MCF 10A (cell line): ENCODE results near the gene CHKB. TPM values are rescaled to one million over a fixed set of nuclear protein-coding genes. Genes with fewer than 3 reads are reported as not detected.

Experiments
- BruUV-seq: library from RNA; stranded (reverse); fragments of 400-500 nt; replicated peaks from 2 replicates; lab custom pipeline; 2021; lab: Mats Ljungman, UMichigan
- CTCF ChIA-PET: fragments of 300-600 bp; sonication (Branson Sonifier 250); formaldehyde crosslinking; extraction: SDS; loops from one replicate; lab custom pipeline; 2021; ENCODE audit warnings: antibody characterized with exemption, inconsistent platforms; lab: Yijun Ruan, JAX
- POLR2A ChIA-PET: fragments of 300-600, 350-650 bp; sonication (Branson Sonifier 250); formaldehyde crosslinking; extraction: SDS; loops from one replicate; lab custom pipeline; 2020; ENCODE audit warnings: antibody characterized with exemption, inconsistent platforms; lab: Yijun Ruan, JAX
- DNase-seq: peaks from one replicate; pipeline ENCODE4 v3.0.0-alpha.2; 2018; ENCODE audit not compliant: unreplicated experiment
- H3K27ac Mint-ChIP-seq: one replicate; pipeline ENCODE4 v1.8.0; 2022; ENCODE audit warnings: mild to moderate bottlenecking, low read depth, mixed read lengths; ENCODE audit not compliant: unreplicated experiment
- H3K27me3 Mint-ChIP-seq: one replicate; pipeline ENCODE4 v1.8.0; 2022; ENCODE audit warnings: mixed read lengths; ENCODE audit not compliant: insufficient read depth, unreplicated experiment
- H3K36me3 Mint-ChIP-seq: one replicate; pipeline ENCODE4 v1.8.0; 2022; ENCODE audit warnings: mild to moderate bottlenecking, moderate library complexity, mixed read lengths; ENCODE audit not compliant: insufficient read depth, unreplicated experiment
- H3K4me1 Mint-ChIP-seq: one replicate; pipeline ENCODE4 v1.8.0; 2022; ENCODE audit warnings: mixed read lengths; ENCODE audit not compliant: insufficient read depth, unreplicated experiment
- H3K4me3 Mint-ChIP-seq: one replicate; pipeline ENCODE4 v1.8.0; 2022; ENCODE audit warnings: mild to moderate bottlenecking, moderate library complexity, mixed read lengths; ENCODE audit not compliant: unreplicated experiment
- H3K9me3 Mint-ChIP-seq: one replicate; pipeline ENCODE4 v1.8.0; 2022; ENCODE audit warnings: mixed read lengths; ENCODE audit not compliant: unreplicated experiment
- intact Hi-C: fragments of 100-400 bp; cut with micrococcal nuclease; formaldehyde crosslinking; loops from 2 replicates; pipeline ENCODE4 v1.14.1; 2022
- total RNA-seq: library from RNA; stranded (reverse); gene quantifications from 2 replicates; pipeline ENCODE4 v1.2.3, GENCODE V29; 2022
- TF ChIP-seq, protein P1 (sequence below): fragments of 200-600 bp; IDR thresholded peaks from one replicate; pipeline ENCODE4 v1.8.0; 2022; ENCODE audit warnings: antibody characterized with exemption, mild to moderate bottlenecking; ENCODE audit not compliant: unreplicated experiment

CHKB gene
- total RNA-seq, 1 experiment from 2014 or later, result 60.6 TPM

DNA sequence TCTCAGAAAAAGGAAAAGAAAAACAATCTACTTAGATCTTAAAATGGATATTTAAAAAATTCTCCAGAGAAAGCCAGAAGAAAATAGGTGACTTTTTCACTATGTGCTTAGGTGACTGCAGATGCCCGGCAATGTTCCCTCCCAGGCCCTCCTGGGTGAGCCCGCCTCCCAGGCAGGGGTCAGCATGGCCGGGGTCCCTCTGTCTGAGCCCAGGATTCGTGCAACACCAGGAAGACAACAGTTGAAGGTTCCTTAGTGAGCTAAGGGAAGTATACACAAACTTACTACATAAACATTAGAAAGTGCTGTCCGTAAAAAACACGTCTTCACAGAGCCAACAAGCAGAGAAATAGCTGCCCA, 29.5 kb upstream of the CHKB start:
- H3K27ac Mint-ChIP-seq, result no peak overlapping the region
- TF ChIP-seq, protein P1, sequence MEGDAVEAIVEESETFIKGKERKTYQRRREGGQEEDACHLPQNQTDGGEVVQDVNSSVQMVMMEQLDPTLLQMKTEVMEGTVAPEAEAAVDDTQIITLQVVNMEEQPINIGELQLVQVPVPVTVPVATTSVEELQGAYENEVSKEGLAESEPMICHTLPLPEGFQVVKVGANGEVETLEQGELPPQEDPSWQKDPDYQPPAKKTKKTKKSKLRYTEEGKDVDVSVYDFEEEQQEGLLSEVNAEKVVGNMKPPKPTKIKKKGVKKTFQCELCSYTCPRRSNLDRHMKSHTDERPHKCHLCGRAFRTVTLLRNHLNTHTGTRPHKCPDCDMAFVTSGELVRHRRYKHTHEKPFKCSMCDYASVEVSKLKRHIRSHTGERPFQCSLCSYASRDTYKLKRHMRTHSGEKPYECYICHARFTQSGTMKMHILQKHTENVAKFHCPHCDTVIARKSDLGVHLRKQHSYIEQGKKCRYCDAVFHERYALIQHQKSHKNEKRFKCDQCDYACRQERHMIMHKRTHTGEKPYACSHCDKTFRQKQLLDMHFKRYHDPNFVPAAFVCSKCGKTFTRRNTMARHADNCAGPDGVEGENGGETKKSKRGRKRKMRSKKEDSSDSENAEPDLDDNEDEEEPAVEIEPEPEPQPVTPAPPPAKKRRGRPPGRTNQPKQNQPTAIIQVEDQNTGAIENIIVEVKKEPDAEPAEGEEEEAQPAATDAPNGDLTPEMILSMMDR, result no peak
- H3K4me3 Mint-ChIP-seq, result no peak overlapping the region
- no peaks in the 10 kb centered on the region for H3K4me1 Mint-ChIP-seq
- no peak for DNase-seq
- no peaks in the 10 kb centered on the region for H3K36me3 Mint-ChIP-seq
- intact Hi-C loops, result no loop called here
- peaks cover 24% of the 10 kb centered on the region for H3K27me3 Mint-ChIP-seq
- POLR2A ChIA-PET, result no interaction called here
- CTCF ChIA-PET, result interaction anchor here (1.7 kb wide), 1 partner anchor 9 kb away, joined by 7 read pairs; no protein-coding TSS in a partner anchor
- no TSS peak for BruUV-seq
- H3K9me3 Mint-ChIP-seq, result no peaks in the 10 kb centered on the region

DNA sequence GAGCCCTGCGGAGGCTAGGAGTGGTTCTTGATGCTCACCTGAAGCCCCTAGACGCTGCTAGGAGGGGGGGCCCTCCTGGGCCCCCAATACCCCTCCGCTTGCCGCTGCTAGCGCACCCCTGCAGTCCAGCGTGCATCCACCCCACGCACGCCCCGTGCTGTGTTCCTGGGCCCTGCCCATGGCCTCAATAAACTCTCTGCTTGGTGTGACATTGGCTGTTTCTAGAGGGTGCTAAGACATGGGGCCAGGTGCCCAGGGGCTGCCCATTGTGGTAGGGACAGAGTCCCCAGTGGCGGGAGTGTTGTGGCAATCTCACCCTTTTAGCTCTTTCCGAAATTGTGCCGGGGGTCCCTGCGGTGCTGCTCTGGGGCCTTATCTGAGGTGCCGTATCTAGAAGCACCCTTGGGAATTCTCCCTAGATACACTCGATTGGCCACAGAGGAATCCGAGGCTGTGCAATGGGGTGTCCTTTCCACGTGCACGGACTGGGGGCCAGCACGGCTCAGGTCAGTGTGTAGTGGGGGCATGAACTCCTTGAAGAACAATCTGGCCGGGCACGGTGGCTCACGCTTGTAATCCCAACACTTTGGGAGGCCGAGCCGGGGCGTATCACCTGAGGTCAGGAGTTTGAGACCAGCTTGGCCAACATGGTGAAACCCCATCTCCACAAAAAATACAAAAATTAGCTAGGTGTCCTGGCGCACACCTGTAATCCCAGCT, 28.9 kb upstream of the CHKB start:
- BruUV-seq, result no TSS peak
- ChIA-PET CTCF (interaction anchor here (1.7 kb wide), 1 partner anchor 10 kb away, joined by 7 read pairs; no protein-coding TSS in a partner anchor), POLR2A (no interaction called here)
- no peaks in the 10 kb centered on the region for H3K36me3 Mint-ChIP-seq
- H3K9me3 Mint-ChIP-seq, result no peaks in the 10 kb centered on the region
- DNase-seq, result no peak
- H3K4me3 Mint-ChIP-seq, result no peak overlapping the region
- intact Hi-C loops, result no loop called here
- TF ChIP-seq, protein P1, result no peak
- H3K27ac Mint-ChIP-seq, result no peak overlapping the region
- peaks cover 29% of the 10 kb centered on the region for H3K27me3 Mint-ChIP-seq
- H3K4me1 Mint-ChIP-seq, result no peaks in the 10 kb centered on the region

DNA sequence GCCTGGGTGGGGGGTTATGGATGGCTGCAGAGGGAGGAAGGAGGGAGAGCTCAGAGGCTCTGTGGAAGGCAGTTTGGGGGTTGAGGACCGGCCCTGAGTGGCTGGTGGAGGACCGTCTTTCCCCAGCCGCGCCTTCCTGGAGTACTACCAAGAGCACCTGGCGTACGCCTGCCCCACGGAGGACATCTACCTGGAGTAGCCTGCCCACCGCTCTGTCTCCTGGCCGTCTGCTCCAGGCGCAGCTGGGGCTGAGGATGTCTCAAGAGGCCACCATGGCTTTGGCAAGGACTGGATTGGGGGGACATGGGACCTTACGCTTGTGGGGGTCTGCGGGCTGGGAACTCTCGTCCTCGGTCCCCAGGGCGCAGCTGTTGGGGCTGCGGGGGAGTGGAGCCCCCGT, 27.9 kb upstream of the CHKB start:
- peaks cover 29% of the 10 kb centered on the region for H3K27me3 Mint-ChIP-seq
- TF ChIP-seq, protein P1, result no peak
- H3K9me3 Mint-ChIP-seq, result no peaks in the 10 kb centered on the region
- H3K27ac Mint-ChIP-seq, result no peak overlapping the region
- intact Hi-C loops, result no loop called here
- no peak overlapping the region for H3K4me3 Mint-ChIP-seq
- ChIA-PET POLR2A (interaction anchor here (0.6 kb wide), 1 partner anchor 20 kb away, joined by 4 read pairs; no protein-coding TSS in a partner anchor), CTCF (interaction anchor here (0.6 kb wide), 1 partner anchor 171 kb away, joined by 3 read pairs; no protein-coding TSS in a partner anchor)
- no peaks in the 10 kb centered on the region for H3K4me1 Mint-ChIP-seq
- H3K36me3 Mint-ChIP-seq, result no peaks in the 10 kb centered on the region
- BruUV-seq, result no TSS peak
- no peak for DNase-seq

GRCh38 chr22:50610041-50610451, 27.4 kb upstream of the CHKB start:
- no TSS peak for BruUV-seq
- peaks cover 29% of the 10 kb centered on the region for H3K27me3 Mint-ChIP-seq

More at GRCh38 chr22:50610041-50610451, 27.4 kb upstream of the CHKB start:
- Mint-ChIP-seq H3K4me1 (no peaks in the 10 kb centered on the region), H3K9me3 (no peaks in the 10 kb centered on the region), H3K36me3 (no peaks in the 10 kb centered on the region), H3K4me3 (no peak overlapping the region), H3K27ac (no peak overlapping the region)
- no peak for DNase-seq
- TF ChIP-seq, protein P1, result no peak
- intact Hi-C loops, result no loop called here
- POLR2A ChIA-PET, result interaction anchor here (0.6 kb wide), 1 partner anchor 20 kb away, joined by 4 read pairs; no protein-coding TSS in a partner anchor
- CTCF ChIA-PET, result interaction anchor here (0.6 kb wide), 1 partner anchor 171 kb away, joined by 3 read pairs; no protein-coding TSS in a partner anchor
